Breast epithelium (tissue), 4 donors: ENCODE measurements around the gene AKR1E2. TPM values are rescaled to one million over a fixed set of nuclear protein-coding genes. Genes with fewer than 3 reads are reported as not detected.

ENCODE experiments used
- DNase-seq, 2 donors: peaks; one replicate each; pipeline ENCODE4 v3.0.0-alpha.2; 2019; ENCODE audit warnings: low spot score in 2 of 2
- H3K27ac ChIP-seq, 2 donors: fragments of 200-600 bp; sonication (generic) in 1 of 2; one replicate each; pipeline ENCODE4 v1.5.1; 2016 to 2019; ENCODE audit warnings: mild to moderate bottlenecking in 1 of 2
- H3K27me3 ChIP-seq, 2 donors: fragments of 200-600 bp; sonication (generic) in 1 of 2; one replicate each; pipeline versions ENCODE4 v1.5.1 to v1.6.0; 2017 to 2019; ENCODE audit warnings: control low read depth in 1 of 2, mild to moderate bottlenecking in 1 of 2
- H3K36me3 ChIP-seq: fragments of 200-600 bp; one replicate; pipeline ENCODE4 v1.5.1; 2019
- H3K4me1 ChIP-seq, 2 donors: fragments of 200-600 bp; sonication (generic); one replicate each; pipeline ENCODE4 v1.5.1; 2016 to 2019; ENCODE audit warnings: control low read depth in 1 of 2
- H3K4me3 ChIP-seq, 3 donors: fragments of 200-600 bp; sonication (generic); 1 replicate in 2 of 3; 2 replicates in 1 of 3; pipeline ENCODE4 v1.5.1; 2016 to 2019; ENCODE audit warnings: mild to moderate bottlenecking in 3 of 3, moderate library complexity in 2 of 3
- H3K9me3 ChIP-seq, 2 donors: fragments of 200-600 bp; sonication (generic) in 1 of 2; one replicate each; pipeline ENCODE4 v1.5.1; 2016 to 2019; ENCODE audit warnings: control low read depth in 1 of 2
- POLR2A ChIP-seq: fragments of 450-650 bp; IDR thresholded peaks from one replicate; pipeline ENCODE4 v1.6.1; 2016; ENCODE audit warnings: antibody characterized with exemption, mild to moderate bottlenecking, moderate library complexity
- POLR2AphosphoS5 ChIP-seq, 3 donors: sonication (generic); formaldehyde crosslinking; IDR thresholded peaks; one replicate each; pipeline ENCODE4 v1.6.1; 2017; ENCODE audit warnings: antibody characterized with exemption in 3 of 3
- intact Hi-C: fragments of 100-400 bp; cut with DNase I; formaldehyde crosslinking; loops from one replicate; pipeline ENCODE4 v1.15.1; 2023; ENCODE audit warnings: low total_unique reads
- total RNA-seq, 3 donors: library from RNA; depleted of rRNA; stranded (reverse); fragments of >200 nt; gene quantifications; one replicate each; pipeline ENCODE4 v1.1.0, GENCODE V29; 2016
- TF ChIP-seq, protein P1 (sequence below), 3 donors: fragments of 450-650 bp; IDR thresholded peaks; one replicate each; pipeline ENCODE4 v1.5.1; 2016 to 2017; ENCODE audit warnings: antibody characterized with exemption in 3 of 3, mild to moderate bottlenecking in 3 of 3, moderate library complexity in 3 of 3

The AKR1E2 gene
- total RNA-seq, 3 donors from 2014 or later = 12.1 to 21.1 (median 15.5) TPM

DNA sequence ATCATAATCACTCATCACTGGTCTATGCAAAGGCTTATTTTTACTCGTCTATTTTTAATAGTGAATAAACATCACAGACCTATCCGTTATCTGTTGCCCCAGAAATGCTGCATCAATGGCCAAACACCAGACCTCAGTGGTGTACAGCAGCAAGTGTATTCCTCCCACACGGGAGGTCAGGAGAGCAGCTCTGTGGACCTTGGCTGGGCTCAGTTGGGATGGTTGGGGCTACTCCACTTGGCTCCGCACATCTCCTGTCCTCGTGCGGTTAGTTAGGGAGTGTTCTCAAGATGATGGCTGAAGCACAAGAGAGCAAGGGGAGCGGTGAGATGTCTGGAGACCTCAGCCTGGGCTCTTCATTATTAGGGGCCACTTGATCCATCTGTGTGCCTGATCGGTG lies 2.0 kb downstream of the AKR1E2 start:
- Histone ChIP-seq H3K27ac (no peak overlapping the region), H3K4me3 (no peak overlapping the region), H3K9me3 (no peaks in the 10 kb centered on the region), H3K36me3 (no peaks in the 10 kb centered on the region), H3K27me3 (no peaks in the 10 kb centered on the region), H3K4me1 (no peaks in the 10 kb centered on the region)
- TF ChIP-seq, protein P1, sequence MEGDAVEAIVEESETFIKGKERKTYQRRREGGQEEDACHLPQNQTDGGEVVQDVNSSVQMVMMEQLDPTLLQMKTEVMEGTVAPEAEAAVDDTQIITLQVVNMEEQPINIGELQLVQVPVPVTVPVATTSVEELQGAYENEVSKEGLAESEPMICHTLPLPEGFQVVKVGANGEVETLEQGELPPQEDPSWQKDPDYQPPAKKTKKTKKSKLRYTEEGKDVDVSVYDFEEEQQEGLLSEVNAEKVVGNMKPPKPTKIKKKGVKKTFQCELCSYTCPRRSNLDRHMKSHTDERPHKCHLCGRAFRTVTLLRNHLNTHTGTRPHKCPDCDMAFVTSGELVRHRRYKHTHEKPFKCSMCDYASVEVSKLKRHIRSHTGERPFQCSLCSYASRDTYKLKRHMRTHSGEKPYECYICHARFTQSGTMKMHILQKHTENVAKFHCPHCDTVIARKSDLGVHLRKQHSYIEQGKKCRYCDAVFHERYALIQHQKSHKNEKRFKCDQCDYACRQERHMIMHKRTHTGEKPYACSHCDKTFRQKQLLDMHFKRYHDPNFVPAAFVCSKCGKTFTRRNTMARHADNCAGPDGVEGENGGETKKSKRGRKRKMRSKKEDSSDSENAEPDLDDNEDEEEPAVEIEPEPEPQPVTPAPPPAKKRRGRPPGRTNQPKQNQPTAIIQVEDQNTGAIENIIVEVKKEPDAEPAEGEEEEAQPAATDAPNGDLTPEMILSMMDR (IDR thresholded peaks at IDR 0.05) = no peak
- TF ChIP-seq POLR2A (no peak), POLR2AphosphoS5 (IDR thresholded peaks at IDR 0.05) (no peak)
- intact Hi-C loops = no loop called here
- DNase-seq = no peak

GRCh38 chr10:4830551-4830950 lies 4.5 kb downstream of the AKR1E2 start:
- DNase-seq = no peak
- no peak overlapping the region for H3K4me3 ChIP-seq
- H3K27me3 ChIP-seq = no peaks in the 10 kb centered on the region
- intact Hi-C loops = no loop called here
- H3K36me3 ChIP-seq = no peaks in the 10 kb centered on the region
- H3K4me1 ChIP-seq = no peaks in the 10 kb centered on the region
- TF ChIP-seq, protein P1 (IDR thresholded peaks at IDR 0.05) = no peak
- TF ChIP-seq POLR2A (no peak), POLR2AphosphoS5 (IDR thresholded peaks at IDR 0.05) (no peak)
- H3K9me3 ChIP-seq = no peaks in the 10 kb centered on the region
- no peak overlapping the region for H3K27ac ChIP-seq

- Histone ChIP-seq H3K27me3 (no peaks in the 10 kb centered on the region), H3K36me3 (no peaks in the 10 kb centered on the region), H3K9me3 (no peaks in the 10 kb centered on the region), H3K4me3 (no peak overlapping the region), H3K4me1 (no peaks in the 10 kb centered on the region), H3K27ac (no peak overlapping the region)
- no peak for DNase-seq
- intact Hi-C loops = no loop called here
- no peak for TF ChIP-seq POLR2AphosphoS5 (IDR thresholded peaks at IDR 0.05)
- TF ChIP-seq, protein P1 (IDR thresholded peaks at IDR 0.05) = no peak
- TF ChIP-seq POLR2A = no peak
Observed at GRCh38 chr10:4831091-4831490, 5.1 kb downstream of the AKR1E2 start.

DNA sequence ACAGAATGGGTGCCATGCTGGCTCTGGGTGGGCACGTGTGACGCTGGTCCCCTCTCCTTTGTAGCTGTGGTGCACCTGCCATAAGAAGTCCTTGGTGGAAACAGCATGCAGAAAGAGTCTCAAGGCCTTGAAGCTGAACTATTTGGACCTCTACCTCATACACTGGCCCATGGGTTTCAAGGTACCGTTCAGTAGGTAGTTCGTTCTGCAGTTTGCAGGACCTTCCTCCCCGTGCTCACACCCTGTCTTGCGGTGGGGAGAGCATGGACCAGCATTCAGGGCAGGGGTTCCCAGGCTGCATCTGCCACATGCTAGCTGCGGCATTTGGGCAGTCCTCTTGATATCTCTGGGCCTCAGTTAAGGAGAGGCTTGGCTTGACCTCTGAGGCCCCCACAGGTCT lies 7.3 kb downstream of the AKR1E2 start:
- Histone ChIP-seq H3K9me3 (no peaks in the 10 kb centered on the region), H3K4me3 (no peak overlapping the region), H3K27ac (no peak overlapping the region), H3K4me1 (no peaks in the 10 kb centered on the region), H3K36me3 (no peaks in the 10 kb centered on the region), H3K27me3 (no peaks in the 10 kb centered on the region)
- no peak for TF ChIP-seq POLR2A
- TF ChIP-seq, protein P1 (IDR thresholded peaks at IDR 0.05) = no peak
- TF ChIP-seq POLR2AphosphoS5 (IDR thresholded peaks at IDR 0.05) = no peak
- DNase-seq = no peak
- intact Hi-C loops = no loop called here

DNA sequence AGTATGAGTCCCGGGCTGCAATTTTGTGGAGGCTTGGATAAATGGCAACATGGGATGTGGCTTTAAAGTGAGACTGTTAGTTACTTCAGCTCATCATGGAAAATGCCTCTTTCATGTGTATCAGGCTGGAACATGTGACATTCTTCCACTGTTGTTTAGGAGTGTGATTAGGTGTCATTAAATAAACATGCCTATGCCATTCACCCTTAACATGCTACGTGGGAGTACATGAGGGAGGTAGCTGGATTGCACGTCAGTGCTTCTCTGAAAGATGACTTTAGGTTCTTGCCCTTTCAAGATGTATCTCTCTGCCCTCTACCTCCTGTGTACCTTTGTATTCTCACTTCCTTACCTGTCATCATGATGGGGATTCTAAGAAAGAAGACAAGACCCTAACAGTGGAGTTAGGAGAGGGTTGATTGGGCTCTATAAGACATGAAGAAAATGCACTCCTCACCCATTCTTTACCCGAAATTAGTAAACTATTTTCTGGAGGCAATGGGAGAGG lies 8.9 kb downstream of the AKR1E2 start:
- Histone ChIP-seq H3K4me3 (no peak overlapping the region), H3K27ac (no peak overlapping the region), H3K27me3 (no peaks in the 10 kb centered on the region), H3K36me3 (no peaks in the 10 kb centered on the region), H3K4me1 (no peaks in the 10 kb centered on the region), H3K9me3 (no peaks in the 10 kb centered on the region)
- DNase-seq = no peak
- TF ChIP-seq POLR2A = no peak
- TF ChIP-seq, protein P1 (IDR thresholded peaks at IDR 0.05) = no peak
- TF ChIP-seq POLR2AphosphoS5 (IDR thresholded peaks at IDR 0.05) = no peak
- intact Hi-C loops = no loop called here
